WTC11 (cell line): ENCODE data around the gene L1CAM. TPM values are rescaled to one million over a fixed set of nuclear protein-coding genes. Genes with fewer than 3 reads are reported as not detected.

Source experiments
- ATAC-seq: fragments of 200-7000 bp; cut with Tn5 transposase; 2 replicates; pipeline ENCODE4 v1.10.0; 2021; ENCODE audit warnings: mild to moderate bottlenecking, moderate library complexity
- CTCF ChIA-PET: fragments of 300-600 bp; sonication (Branson Sonifier 250); formaldehyde crosslinking; loops from one replicate; lab custom pipeline; 2021; ENCODE audit warnings: antibody characterized with exemption; lab: Charles Lee
- POLR2A ChIA-PET: fragments of 350-600 bp; sonication (Branson Sonifier 250); formaldehyde crosslinking; loops from one replicate; lab custom pipeline; 2021; ENCODE audit warnings: antibody characterized with exemption; lab: Charles Lee
- DNase-seq: peaks from one replicate; pipeline ENCODE4 v3.0.0; 2021; ENCODE audit warnings: low spot score
- H3K27ac Mint-ChIP-seq: 2 replicates; pipeline ENCODE4 v1.8.0; 2021; ENCODE audit warnings: mixed read lengths
- H3K27me3 Mint-ChIP-seq: 2 replicates; pipeline ENCODE4 v1.8.0; 2021; ENCODE audit warnings: low read depth, mild to moderate bottlenecking, moderate library complexity, mixed read lengths
- H3K36me3 Mint-ChIP-seq: 2 replicates; pipeline ENCODE4 v1.8.0; 2021; ENCODE audit warnings: mixed read lengths
- H3K4me1 Mint-ChIP-seq: 2 replicates; pipeline ENCODE4 v1.8.0; 2022; ENCODE audit warnings: mixed read lengths
- H3K4me3 Mint-ChIP-seq: 2 replicates; pipeline ENCODE4 v1.8.0; 2021; ENCODE audit warnings: mild to moderate bottlenecking, moderate library complexity, mixed read lengths
- H3K9me3 Mint-ChIP-seq: 2 replicates; pipeline ENCODE4 v1.8.0; 2021; ENCODE audit warnings: mixed read lengths
- CDX4 ChIP-seq: fragments of 250-450 bp; sonication (Bioruptor Pico); IDR thresholded peaks from 2 replicates; pipeline ENCODE4 v1.9.0; 2021; ENCODE audit warnings: moderate library complexity, mild to moderate bottlenecking, inconsistent platforms, borderline replicate concordance
- ELF4 ChIP-seq: sonication (generic); formaldehyde crosslinking; IDR thresholded peaks from 2 replicates; pipeline ENCODE4 v1.8.1; 2022; ENCODE audit warnings: low read depth, mild to moderate bottlenecking, moderate library complexity, missing genetic modification reagents
- EMX1 ChIP-seq: fragments of 250-450 bp; sonication (Bioruptor Pico); IDR thresholded peaks from 2 replicates; pipeline ENCODE4 v1.8.0; 2021; ENCODE audit warnings: mild to moderate bottlenecking
- ESRRA ChIP-seq: sonication (generic); formaldehyde crosslinking; IDR thresholded peaks from 2 replicates; pipeline ENCODE4 v1.8.1; 2022; ENCODE audit warnings: mild to moderate bottlenecking, missing genetic modification reagents, borderline replicate concordance
- FOXP1 ChIP-seq: sonication (generic); formaldehyde crosslinking; IDR thresholded peaks from 2 replicates; pipeline ENCODE4 v1.8.0; 2022; ENCODE audit warnings: missing genetic modification reagents, mild to moderate bottlenecking, moderate library complexity, borderline replicate concordance
- HMGA2 ChIP-seq: fragments of 250-450 bp; sonication (Bioruptor Pico); IDR thresholded peaks from 2 replicates; pipeline ENCODE4 v1.4.0; 2021; ENCODE audit warnings: mild to moderate bottlenecking, moderate library complexity
- NFATC4 ChIP-seq: fragments of 250-450 bp; sonication (Bioruptor Pico); IDR thresholded peaks from 2 replicates; pipeline ENCODE4 v1.9.0; 2021; ENCODE audit warnings: mild to moderate bottlenecking
- NR2C2 ChIP-seq: sonication (generic); formaldehyde crosslinking; IDR thresholded peaks from 2 replicates; pipeline ENCODE4 v1.8.0; 2022; ENCODE audit warnings: mild to moderate bottlenecking, missing genetic modification reagents
- NR3C1 ChIP-seq: sonication (generic); formaldehyde crosslinking; conservative IDR thresholded peaks from 2 replicates; pipeline ENCODE4 v1.8.1; 2023; ENCODE audit warnings: low read depth, mild to moderate bottlenecking, missing genetic modification reagents
- OVOL2 ChIP-seq: fragments of 250-450 bp; sonication (Bioruptor Pico); IDR thresholded peaks from 2 replicates; pipeline ENCODE4 v1.9.0; 2021; ENCODE audit warnings: mild to moderate bottlenecking, borderline replicate concordance
- PREB ChIP-seq: sonication (generic); formaldehyde crosslinking; IDR thresholded peaks from 2 replicates; pipeline ENCODE4 v1.8.1; 2022; ENCODE audit warnings: mild to moderate bottlenecking, missing genetic modification reagents, moderate library complexity, borderline replicate concordance
- STAT6 ChIP-seq: sonication (generic); formaldehyde crosslinking; conservative IDR thresholded peaks from 2 replicates; pipeline ENCODE4 v1.8.1; 2023; ENCODE audit warnings: mild to moderate bottlenecking, low read depth, missing genetic modification reagents, moderate library complexity
- TCF7 ChIP-seq: sonication (generic); formaldehyde crosslinking; IDR thresholded peaks from 2 replicates; pipeline ENCODE4 v1.8.0; 2022; ENCODE audit warnings: mild to moderate bottlenecking, low read depth, missing genetic modification reagents, moderate library complexity
- TEAD4 ChIP-seq: sonication (generic); formaldehyde crosslinking; IDR thresholded peaks from 2 replicates; pipeline ENCODE4 v1.8.0; 2022; ENCODE audit warnings: mild to moderate bottlenecking, missing genetic modification reagents
- TP53 ChIP-seq: sonication (generic); formaldehyde crosslinking; IDR thresholded peaks from 2 replicates; pipeline ENCODE4 v1.8.1; 2023; ENCODE audit warnings: mild to moderate bottlenecking, missing genetic modification reagents
- ZSCAN18 ChIP-seq: fragments of 250-450 bp; sonication (Bioruptor Pico); IDR thresholded peaks from 2 replicates; pipeline ENCODE4 v2.1.2; 2022; ENCODE audit warnings: mild to moderate bottlenecking, moderate library complexity
- total RNA-seq: library from RNA; stranded (reverse); gene quantifications from 3 replicates; pipeline ENCODE4 v1.2.3, GENCODE V29; 2021
- TF ChIP-seq, protein P1 (sequence below): sonication (generic); formaldehyde crosslinking; conservative IDR thresholded peaks from 2 replicates; pipeline ENCODE4 v1.8.1; 2022; ENCODE audit warnings: mild to moderate bottlenecking, missing genetic modification reagents
- TF ChIP-seq, protein P2 (sequence below): sonication (generic); formaldehyde crosslinking; IDR thresholded peaks from 2 replicates; pipeline ENCODE4 v1.8.1; 2022; ENCODE audit warnings: low read depth, missing genetic modification reagents, borderline replicate concordance
- TF ChIP-seq, protein P3 (sequence below): fragments of 250-450 bp; sonication (Bioruptor Pico); IDR thresholded peaks from 2 replicates; pipeline ENCODE4 v1.9.0; 2021; ENCODE audit warnings: mild to moderate bottlenecking, borderline replicate concordance

Gene L1CAM
- total RNA-seq, 1 experiment from 2014 or later, result 40.2 TPM

DNA sequence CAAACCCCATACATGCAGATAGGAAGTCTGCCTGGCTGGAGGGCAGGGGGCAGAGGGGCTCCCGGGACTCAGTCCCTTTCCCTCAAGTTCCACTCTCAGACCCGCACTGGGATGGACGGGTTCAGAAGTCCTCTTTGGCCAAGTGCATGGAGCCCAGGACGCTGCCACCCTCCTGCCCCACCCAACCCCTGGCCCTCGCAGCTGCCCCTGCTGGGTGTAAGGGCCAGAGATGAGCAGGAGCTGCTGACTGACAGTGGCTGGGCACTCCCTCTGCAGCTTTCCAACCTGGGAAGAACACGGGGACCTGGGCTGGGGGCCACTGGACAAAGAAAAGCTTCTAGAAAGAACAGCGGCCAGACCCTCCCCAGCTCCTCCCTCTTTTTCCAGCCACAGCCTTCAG is 3.4 kb downstream of the L1CAM start:
- no peaks in the 10 kb centered on the region for H3K9me3 Mint-ChIP-seq

More for the DNA sequence above, 3.4 kb downstream of the L1CAM start:
- ChIA-PET CTCF (interaction anchor here (0.7 to 0.8 kb wide), 2 partner anchors 47 to 77 kb away, joined by 3 read pairs; no protein-coding TSS in a partner anchor), POLR2A (interaction anchor here (1.9 kb wide), 1 partner anchor 45 kb away, joined by 6 read pairs; no protein-coding TSS in a partner anchor)
- TF ChIP-seq NFATC4 (CRISPR knock-in tag) (no peak), TEAD4 (CRISPR knock-in tag) (no peak), NR2C2 (no peak), ELF4 (CRISPR knock-in tag) (no peak), FOXP1 (CRISPR knock-in tag) (no peak), STAT6 (CRISPR knock-in tag) (no peak), OVOL2 (no peak), NR3C1 (CRISPR knock-in tag) (no peak), HMGA2 (CRISPR knock-in tag) (no peak), TP53 (no peak), EMX1 (CRISPR knock-in tag) (no peak), ZSCAN18 (no peak), TCF7 (CRISPR knock-in tag) (no peak), ESRRA (CRISPR knock-in tag) (no peak), PREB (CRISPR knock-in tag) (no peak), CDX4 (CRISPR knock-in tag) (no peak)
- TF ChIP-seq, protein P1, sequence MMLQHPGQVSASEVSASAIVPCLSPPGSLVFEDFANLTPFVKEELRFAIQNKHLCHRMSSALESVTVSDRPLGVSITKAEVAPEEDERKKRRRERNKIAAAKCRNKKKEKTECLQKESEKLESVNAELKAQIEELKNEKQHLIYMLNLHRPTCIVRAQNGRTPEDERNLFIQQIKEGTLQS (CRISPR knock-in tag), result no peak
- TF ChIP-seq, protein P2, sequence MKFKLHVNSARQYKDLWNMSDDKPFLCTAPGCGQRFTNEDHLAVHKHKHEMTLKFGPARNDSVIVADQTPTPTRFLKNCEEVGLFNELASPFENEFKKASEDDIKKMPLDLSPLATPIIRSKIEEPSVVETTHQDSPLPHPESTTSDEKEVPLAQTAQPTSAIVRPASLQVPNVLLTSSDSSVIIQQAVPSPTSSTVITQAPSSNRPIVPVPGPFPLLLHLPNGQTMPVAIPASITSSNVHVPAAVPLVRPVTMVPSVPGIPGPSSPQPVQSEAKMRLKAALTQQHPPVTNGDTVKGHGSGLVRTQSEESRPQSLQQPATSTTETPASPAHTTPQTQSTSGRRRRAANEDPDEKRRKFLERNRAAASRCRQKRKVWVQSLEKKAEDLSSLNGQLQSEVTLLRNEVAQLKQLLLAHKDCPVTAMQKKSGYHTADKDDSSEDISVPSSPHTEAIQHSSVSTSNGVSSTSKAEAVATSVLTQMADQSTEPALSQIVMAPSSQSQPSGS, result no peak
- TF ChIP-seq, protein P3, sequence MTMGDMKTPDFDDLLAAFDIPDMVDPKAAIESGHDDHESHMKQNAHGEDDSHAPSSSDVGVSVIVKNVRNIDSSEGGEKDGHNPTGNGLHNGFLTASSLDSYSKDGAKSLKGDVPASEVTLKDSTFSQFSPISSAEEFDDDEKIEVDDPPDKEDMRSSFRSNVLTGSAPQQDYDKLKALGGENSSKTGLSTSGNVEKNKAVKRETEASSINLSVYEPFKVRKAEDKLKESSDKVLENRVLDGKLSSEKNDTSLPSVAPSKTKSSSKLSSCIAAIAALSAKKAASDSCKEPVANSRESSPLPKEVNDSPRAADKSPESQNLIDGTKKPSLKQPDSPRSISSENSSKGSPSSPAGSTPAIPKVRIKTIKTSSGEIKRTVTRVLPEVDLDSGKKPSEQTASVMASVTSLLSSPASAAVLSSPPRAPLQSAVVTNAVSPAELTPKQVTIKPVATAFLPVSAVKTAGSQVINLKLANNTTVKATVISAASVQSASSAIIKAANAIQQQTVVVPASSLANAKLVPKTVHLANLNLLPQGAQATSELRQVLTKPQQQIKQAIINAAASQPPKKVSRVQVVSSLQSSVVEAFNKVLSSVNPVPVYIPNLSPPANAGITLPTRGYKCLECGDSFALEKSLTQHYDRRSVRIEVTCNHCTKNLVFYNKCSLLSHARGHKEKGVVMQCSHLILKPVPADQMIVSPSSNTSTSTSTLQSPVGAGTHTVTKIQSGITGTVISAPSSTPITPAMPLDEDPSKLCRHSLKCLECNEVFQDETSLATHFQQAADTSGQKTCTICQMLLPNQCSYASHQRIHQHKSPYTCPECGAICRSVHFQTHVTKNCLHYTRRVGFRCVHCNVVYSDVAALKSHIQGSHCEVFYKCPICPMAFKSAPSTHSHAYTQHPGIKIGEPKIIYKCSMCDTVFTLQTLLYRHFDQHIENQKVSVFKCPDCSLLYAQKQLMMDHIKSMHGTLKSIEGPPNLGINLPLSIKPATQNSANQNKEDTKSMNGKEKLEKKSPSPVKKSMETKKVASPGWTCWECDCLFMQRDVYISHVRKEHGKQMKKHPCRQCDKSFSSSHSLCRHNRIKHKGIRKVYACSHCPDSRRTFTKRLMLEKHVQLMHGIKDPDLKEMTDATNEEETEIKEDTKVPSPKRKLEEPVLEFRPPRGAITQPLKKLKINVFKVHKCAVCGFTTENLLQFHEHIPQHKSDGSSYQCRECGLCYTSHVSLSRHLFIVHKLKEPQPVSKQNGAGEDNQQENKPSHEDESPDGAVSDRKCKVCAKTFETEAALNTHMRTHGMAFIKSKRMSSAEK (CRISPR knock-in tag), result no peak
- H3K27me3 Mint-ChIP-seq, result peaks cover under 1% of the 10 kb centered on the region
- no peak for DNase-seq
- H3K27ac Mint-ChIP-seq, result no peak overlapping the region
- ATAC-seq, result no peak
- H3K4me3 Mint-ChIP-seq, result peak overlapping the region; percentile 26; the same call in 1 of the 2 replicates
- peaks cover 53% of the 10 kb centered on the region for H3K4me1 Mint-ChIP-seq
- no peaks in the 10 kb centered on the region for H3K36me3 Mint-ChIP-seq
